ENCODE measurements around the gene CENPL.
"Not testable (repeated sequence)": the region's sequence is repeated elsewhere in the genome, so short reads cannot be mapped to it uniquely, and the experiment has no call there.

Gene CENPL, protein sequence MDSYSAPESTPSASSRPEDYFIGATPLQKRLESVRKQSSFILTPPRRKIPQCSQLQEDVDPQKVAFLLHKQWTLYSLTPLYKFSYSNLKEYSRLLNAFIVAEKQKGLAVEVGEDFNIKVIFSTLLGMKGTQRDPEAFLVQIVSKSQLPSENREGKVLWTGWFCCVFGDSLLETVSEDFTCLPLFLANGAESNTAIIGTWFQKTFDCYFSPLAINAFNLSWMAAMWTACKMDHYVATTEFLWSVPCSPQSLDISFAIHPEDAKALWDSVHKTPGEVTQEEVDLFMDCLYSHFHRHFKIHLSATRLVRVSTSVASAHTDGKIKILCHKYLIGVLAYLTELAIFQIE

DNA sequence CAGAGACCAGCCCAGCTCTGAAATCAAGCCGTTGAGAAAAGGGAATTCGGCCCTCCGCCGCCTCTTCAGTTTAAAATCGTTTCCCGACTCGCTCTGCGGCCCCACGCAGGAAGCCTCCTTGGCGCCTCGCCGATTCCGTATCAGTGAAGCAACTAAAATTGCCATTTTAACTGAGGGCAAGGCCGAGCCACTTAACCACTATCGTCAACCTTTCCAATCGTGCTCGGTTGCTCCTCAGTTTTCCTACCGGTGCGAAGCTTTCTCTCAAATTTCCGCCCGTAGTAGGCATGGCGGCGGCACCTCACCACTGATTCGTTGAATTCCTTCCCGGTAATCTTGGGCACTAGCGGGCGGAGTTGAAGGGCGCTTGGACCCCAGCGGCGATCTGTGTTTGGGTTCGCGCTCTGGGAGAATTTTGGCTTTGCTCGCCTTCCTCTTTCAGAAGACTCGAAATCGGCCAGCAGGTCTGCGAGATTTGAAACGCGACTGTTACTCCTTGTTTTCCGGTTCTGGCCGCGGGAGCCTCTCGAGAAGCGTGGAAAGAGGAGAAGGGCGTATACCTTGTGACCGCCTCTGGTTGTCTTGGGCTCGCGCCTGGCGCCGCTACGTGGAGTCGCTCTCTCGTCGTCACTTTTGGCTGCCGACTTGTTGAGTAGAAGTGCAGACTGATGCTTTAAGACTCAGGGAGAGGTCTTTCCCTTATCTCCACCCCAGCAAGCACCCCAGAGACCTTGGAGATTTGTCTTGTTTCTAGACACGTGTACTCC lies at the start of gene CENPL, which contains the start of gene DARS2:
Gene CENPL (minus strand): TSS at position 569 of the 767 bp plus-strand sequence. CDS start 13,584 bp downstream, outside the sequence.
Gene DARS2 (plus strand): TSS at position 359 of the 767 bp plus-strand sequence. CDS start 557 bp downstream, outside the sequence.
- DNase-seq (ENCODE audit: low read depth in 1 of 2, low spot score in 1 of 2) = peak; percentile 71 to 80

GRCh38 chr1:173871500-173871899 lies 46.8 kb upstream of the CENPL start:
- no peak for DNase-seq (ENCODE audit: low read depth in 1 of 2, low spot score in 1 of 2)

GRCh38 chr1:173871091-173871490 lies 46.4 kb upstream of the CENPL start:
- no peak for DNase-seq (ENCODE audit: low read depth in 1 of 2, low spot score in 1 of 2)

GRCh38 chr1:173870252-173871075 lies 45.8 kb upstream of the CENPL start:
- DNase-seq (ENCODE audit: low read depth in 1 of 2, low spot score in 1 of 2) = no peak

DNA sequence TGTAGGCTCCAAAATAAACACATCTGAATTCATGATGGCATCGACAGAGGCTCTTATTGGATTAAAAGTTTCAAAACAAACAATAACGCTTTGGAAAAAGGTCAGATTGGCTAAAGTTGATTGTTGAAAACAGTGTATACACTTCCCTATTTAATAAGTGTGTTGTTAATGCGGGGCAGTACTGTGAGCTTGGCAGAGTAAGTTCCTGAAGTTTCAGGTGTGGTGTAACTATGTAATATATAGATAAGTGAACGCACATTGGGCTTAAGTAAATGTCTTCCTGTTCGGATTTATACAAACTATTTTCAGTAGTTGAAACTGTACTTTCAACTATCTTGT lies 44.3 kb upstream of the CENPL start:
- no peak for DNase-seq (ENCODE audit: low read depth in 1 of 2, low spot score in 1 of 2)

- DNase-seq (ENCODE audit: low read depth in 1 of 2, low spot score in 1 of 2) = peak; percentile 86
These were observed 43.8 kb upstream of the CENPL start, which contains the start of gene ZBTB37 for GRCh38 chr1:173868266-173869020. TSS of gene ZBTB37 (plus strand) at chr1:173868380. CDS start at chr1:173870226, 1,846 bp downstream.

DNA sequence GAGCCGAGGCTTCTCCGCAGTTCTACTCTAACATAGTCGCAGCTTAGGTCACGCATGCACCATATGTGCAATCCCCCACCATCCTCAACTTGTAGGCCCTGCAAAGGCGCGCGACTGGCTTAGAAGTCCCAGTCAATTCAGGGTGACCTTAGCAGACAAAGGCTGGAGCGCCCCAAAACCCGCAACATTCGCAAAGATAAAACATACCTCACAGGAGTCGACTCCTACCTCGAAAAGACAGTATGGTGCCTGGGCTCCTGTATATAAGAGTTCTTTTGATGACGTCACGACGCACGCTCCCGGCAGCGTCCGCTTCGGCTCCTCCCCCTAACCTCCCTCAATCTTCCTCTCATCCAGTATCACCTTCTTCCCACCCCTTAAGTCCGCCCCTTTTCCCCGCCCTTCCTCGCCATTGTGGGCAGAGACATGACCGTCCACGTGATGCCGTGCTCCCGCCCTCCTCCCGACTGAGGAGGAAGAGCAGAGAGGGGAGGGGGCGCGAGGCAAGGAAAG lies 43.1 kb upstream of the CENPL start, which contains the start of gene GAS5:
Gene GAS5 (minus strand): TSS at position 237 of the 513 bp plus-strand sequence.
- DNase-seq (ENCODE audit: low read depth in 1 of 2, low spot score in 1 of 2) = peak; percentile 98 to 99

DNA sequence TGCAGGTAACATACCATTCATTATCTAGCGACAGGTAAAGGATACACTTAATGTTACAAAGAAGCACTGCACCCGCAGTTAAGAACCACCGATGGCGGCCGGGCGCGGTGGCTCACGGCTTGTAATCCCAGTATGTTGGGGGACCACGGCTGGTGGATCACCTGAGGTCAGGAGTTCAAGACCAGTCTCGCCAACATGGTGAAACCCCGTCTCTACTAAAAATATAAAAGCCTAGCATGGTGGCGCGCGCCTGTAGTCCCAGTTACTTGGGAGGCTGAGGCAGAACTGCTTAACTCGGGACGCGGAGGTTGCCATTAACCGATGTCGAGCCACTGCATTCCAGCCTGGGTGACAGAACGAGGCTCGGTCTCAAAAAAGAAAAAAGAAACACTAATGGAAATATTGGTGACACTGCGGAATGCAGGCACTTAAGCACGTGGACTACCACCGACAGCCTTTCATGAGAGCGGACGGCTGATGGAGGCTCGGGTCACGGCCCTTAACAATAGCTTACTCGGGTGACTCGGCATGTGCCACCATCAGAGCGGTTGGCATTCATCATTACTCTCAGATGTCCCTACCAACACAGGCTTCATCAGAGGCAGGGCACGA lies 42.6 kb upstream of the CENPL start:
- DNase-seq (ENCODE audit: low read depth in 1 of 2, low spot score in 1 of 2) = peak in 1 of 2 donors; percentile 38

DNA sequence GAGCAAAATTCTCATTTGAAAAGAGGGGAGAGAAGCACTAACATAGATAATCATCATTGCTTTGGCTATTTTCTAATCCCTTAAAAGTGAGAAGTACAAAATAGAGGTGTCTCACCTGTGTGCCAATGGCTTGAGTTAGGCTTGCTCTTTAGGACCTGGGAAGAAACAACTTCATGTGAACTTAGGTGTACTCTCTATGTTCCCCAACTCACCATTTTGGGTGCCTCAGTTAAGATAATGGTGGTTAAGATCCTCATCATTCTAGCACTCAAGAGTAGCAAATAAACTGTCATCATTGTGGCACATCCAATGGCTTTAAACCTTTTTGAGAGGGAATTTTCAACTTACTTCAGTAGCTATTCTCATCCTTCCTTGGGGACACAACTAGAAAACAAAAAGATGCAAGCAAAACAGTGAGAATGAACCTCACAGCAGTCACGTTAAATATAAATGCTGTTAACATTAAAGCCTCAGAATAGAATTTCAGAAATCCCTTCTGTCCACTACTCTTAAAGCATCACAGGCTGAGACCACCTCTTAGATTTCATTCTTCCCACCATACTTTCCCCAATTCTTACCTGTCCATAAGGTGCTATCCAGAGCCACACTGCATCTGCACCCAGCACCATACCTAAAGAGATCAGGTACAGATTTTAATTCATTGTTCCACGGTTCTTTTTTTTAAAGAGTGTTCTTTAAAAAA lies 41.9 kb upstream of the CENPL start:
- DNase-seq (ENCODE audit: low read depth in 1 of 2, low spot score in 1 of 2) = no peak

DNA sequence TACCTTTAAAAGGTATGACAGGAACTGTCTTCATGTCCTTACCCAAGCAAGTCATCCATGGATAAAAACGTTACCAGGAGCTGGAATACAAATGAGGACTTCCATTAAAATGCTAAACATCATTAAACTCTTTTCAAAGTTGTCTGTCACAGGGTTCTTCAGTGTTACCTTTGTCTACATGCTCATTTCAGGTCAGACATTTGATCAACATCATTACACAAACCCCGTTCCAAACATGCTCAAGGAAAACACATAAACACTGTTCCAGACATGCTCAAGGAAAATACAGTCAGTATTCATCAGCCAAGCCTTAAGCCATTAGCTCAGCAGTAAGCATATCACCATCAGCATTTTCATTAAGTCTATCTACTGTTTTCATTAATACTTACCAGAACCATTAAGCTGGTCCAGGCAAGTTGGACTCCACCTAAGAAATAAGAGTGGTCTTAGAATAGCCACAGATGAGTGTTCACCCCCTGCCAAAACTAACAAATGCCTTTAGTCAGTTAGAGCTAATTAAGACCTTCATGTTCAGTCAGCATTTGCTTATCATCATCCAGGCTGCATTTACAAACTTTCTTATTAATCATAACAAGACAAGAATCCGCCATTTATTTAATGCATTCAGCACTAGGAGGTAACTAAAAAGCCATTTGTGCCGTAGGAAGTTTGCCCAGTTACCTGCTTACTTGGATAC lies 40.9 kb upstream of the CENPL start:
- no peak for DNase-seq (ENCODE audit: low read depth in 1 of 2, low spot score in 1 of 2)

GRCh38 chr1:173864179-173864867 lies 39.6 kb upstream of the CENPL start:
- DNase-seq (ENCODE audit: low read depth in 1 of 2, low spot score in 1 of 2) = no peak

- no peak for DNase-seq (ENCODE audit: low read depth in 1 of 2, low spot score in 1 of 2)
These were observed 38.8 kb upstream of the CENPL start for GRCh38 chr1:173863224-173864161.

DNA sequence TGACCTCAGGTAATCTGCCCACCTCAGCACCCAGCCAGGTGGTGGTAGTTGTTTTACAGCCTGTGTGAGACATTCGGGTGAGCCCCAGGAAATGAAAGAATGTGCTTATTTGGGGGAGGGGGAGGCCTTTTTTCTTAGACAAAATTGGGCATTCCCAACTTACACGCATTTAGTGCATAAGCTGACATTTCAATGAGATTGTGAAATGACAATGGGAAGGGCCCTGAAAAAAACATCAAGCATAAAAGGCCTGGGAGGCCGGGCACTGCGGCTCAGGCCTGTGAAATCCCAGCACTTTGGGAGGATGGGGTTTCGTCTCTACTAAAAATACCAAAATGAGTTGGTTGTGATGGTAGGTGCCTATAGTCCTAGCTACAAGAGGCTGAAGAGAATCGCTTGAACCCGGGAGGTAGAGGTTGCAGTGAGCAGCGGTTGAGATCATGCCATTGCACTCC lies 38.1 kb upstream of the CENPL start:
- DNase-seq (ENCODE audit: low read depth in 1 of 2, low spot score in 1 of 2) = no peak

DNA sequence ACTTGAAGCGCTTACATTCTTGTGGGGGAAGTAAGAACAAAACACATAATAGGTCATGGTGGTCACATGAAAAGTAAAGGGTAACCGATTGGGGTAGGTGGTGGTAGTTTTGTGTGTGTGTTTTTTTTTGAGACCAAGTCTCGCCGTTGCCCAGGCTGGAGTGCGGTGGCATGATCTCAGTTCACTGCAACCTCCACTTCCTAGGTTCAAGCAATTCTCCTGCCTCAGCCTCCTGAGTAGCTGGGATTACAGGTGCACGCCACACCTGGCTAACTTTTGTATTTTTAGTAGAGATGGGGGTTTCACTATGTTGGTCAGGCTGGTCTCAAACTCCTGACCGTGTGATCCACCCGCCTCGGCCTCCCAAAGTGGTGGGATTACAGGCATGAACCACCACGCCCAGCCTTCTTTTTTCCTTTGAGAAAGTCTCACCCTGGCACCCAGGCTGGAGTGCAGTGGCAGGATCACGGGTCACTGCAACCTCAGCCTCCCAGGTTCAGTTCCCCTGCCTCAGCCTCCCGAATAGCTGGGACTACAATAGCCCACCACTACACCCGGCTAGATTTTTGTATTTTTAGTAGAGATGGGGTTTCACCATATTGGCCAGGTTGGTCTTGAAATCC lies 37.6 kb upstream of the CENPL start:
- not testable (repeated sequence) for DNase-seq (ENCODE audit: low read depth in 1 of 2, low spot score in 1 of 2)

GRCh38 chr1:173861731-173862145 lies 37.1 kb upstream of the CENPL start:
- DNase-seq (ENCODE audit: low read depth in 1 of 2, low spot score in 1 of 2) = no peak

GRCh38 chr1:173860065-173860464 lies 35.4 kb upstream of the CENPL start:
- DNase-seq (ENCODE audit: low read depth in 1 of 2, low spot score in 1 of 2) = no peak

All from activated T-helper 1 cell treated with anti-CD3 and anti-CD28 coated beads, Interleukin-2, amount 50 U/mL, for 16 hours (primary cell).